NCI-H2081 (cell line): ENCODE results near the gene FSHB.
A peak's percentile ranks its signal among the peaks of the same experiment; 100 is the strongest.
"Not testable (repeated sequence)": the region's sequence is repeated elsewhere in the genome, so short reads cannot be mapped to it uniquely, and the experiment has no call there.

Experiments
- DNase-seq, 2 experiments: peaks; one replicate each; lab custom pipeline; 2025; lab: John Stamatoyannopoulos, UW

Gene FSHB

GRCh38 chr11:30230714-30231113 lies at the start of gene FSHB:
Gene FSHB (plus strand): TSS chr11:30231014. CDS start chr11:30231903, 889 bp downstream.
- DNase-seq, result no peak

DNA sequence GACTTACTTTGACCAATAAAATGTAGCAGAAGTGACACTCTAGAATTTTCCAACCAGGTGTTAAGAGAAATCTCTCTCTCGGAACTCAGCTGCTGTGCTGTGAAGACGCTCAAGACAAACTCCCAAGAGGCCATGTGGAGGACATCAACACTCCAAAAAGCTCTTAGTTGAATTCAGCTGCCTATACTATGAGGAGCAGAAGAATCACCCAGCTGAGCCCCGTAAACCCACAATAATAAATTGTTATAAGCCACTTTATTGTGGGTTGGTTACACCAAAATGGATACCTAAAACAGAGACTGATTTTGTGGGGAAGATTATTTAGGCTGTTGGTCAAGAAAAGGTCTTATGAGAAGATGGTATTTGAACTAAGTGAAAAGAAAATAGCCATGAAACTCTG lies 44.1 kb upstream of the FSHB start:
- DNase-seq, result no peak

GRCh38 chr11:30192620-30193019 lies 38.2 kb upstream of the FSHB start:
- DNase-seq, result no peak

- peak; percentile 38 to 57 for DNase-seq
Observed at GRCh38 chr11:30196400-30197206, 34.2 kb upstream of the FSHB start.

DNA sequence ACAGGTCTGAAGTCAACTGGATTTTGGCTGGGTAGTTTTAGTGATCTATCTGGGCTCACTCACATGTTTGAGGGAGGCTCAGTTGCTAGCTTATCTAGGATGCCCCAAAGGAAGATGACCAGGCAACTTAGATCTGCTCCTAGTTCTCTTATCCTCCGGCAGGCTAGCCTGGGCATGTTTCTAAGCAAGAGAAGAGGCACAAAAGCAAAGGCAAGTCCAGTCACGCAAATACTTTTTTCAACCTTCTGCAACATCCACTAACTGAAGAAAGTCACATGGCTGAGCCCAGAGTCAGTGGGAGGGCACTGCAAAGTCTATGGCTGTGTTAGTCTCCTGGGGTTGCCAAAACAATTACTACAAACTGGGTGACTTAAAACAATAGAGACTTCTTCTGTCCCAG lies 32.9 kb upstream of the FSHB start:
- no peak for DNase-seq

GRCh38 chr11:30202989-30203388 lies 27.8 kb upstream of the FSHB start:
- not testable (repeated sequence) for DNase-seq

DNA sequence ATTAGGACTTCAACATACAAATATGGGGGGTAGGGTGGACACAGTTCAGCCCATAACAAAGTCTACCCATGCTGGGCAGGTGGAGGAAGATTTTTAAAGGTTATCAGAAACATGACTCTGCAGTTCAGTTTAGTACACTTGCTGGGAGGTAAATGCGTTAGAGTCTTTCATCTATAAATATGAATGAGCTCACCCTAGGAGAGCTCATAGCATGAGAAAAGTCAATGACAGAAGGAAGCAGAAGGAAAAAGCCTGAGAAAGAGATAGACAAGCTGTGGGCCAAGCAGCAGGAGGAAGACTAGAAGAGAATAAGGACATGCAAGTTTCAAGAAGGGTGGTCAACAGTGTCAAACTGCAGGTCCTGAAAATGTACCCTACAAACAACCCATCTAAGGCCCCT lies 27.0 kb upstream of the FSHB start:
- DNase-seq, result no peak

GRCh38 chr11:30206249-30206996 lies 24.4 kb upstream of the FSHB start:
- DNase-seq, result no peak

GRCh38 chr11:30210357-30210756 lies 20.5 kb upstream of the FSHB start:
- DNase-seq, result no peak

DNA sequence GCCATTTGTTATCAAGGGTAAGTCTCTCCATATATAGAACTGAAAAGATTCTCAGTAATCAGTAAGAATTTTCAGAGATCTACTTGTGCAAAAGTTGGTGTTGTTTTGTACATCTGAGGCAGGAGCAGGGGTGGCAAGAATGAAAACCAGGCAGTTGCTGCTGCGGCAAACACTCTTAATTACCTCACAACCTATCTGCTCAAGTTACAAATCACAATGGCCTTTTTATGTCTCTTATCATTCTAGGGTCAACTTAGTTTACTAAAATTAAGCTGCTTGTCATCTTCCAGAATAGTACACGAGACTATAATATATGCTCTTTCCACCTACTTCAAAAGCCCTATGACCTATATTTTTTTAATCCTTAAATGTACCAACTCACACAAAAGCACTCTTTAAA lies 14.3 kb upstream of the FSHB start:
- no peak for DNase-seq

- DNase-seq, result no peak
Observed at GRCh38 chr11:30218278-30218677, 12.5 kb upstream of the FSHB start.

- DNase-seq, result no peak
Observed at GRCh38 chr11:30225642-30226041, 5.2 kb upstream of the FSHB start.

DNA sequence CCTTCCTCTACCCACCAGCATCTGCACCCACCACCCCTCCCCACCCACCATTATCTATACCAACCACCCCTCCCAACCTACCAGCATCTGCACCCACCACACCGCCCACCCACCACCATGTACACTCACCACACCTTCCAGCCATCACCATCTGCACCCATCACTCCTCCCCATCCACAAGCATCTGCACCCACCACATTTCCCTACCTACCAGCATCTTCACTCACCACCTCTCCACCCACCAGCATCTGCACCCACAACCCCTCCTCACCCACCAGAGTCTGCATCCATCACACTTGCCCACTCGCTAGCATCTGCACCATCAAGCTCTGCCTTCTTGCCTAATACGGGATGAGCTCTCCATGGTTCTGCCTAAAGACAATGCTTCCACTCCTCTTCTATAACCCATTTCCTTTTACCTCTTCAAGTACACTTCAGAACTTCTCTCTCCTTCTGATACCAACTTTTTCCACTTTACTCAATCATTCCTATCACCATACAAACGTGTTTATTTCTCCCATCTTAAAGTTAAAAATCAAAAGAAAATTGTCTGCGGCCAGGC lies 2.4 kb upstream of the FSHB start:
- no peak for DNase-seq

GRCh38 chr11:30239025-30239424 lies 8.2 kb downstream of the FSHB start:
- DNase-seq, result peak in 1 of 2 experiments; percentile 57

- no peak for DNase-seq
Observed at GRCh38 chr11:30244265-30244664, 13.5 kb downstream of the FSHB start.

DNA sequence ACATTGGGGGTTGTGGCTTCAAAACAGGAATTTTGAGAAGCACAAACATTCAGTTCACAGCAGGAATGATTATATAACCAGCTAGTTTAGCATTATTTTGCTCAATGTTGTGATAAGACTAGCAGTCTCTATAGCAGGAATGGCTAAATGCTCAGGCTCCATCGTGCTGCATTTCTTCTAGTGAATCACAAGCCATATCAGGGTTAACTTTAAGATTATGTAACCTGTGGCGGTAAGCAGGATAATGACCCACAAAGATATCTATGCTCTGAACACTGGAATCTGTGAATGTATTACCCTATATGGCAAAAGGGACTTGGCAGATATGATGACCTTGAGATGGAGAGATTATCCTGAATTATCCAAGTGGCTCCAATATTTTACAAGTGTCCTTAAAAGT lies 14.8 kb downstream of the FSHB start:
- no peak for DNase-seq

- DNase-seq, result peak in 1 of 2 experiments; percentile 18
Observed at GRCh38 chr11:30254307-30255298, 23.8 kb downstream of the FSHB start.

GRCh38 chr11:30255637-30256036 lies 24.8 kb downstream of the FSHB start:
- no peak for DNase-seq

DNA sequence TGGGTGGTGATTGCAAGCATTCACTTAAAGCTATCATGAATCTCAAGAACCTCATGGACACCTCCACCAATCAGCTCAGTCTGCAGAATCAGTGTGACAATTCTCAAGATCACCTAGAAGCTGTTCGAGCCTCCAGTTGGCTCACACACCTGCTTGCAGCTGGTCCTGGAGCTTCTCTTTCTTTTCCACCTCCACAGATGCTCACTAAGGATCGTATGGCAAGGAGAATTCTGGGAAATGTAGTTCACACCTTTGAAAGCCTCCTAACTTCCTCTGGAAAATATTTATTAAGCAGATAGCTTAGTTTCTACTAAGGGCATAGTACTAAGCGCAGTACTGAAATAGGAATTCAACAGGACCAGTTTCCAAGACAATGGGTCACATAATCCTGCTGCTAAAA lies 26.2 kb downstream of the FSHB start:
- no peak for DNase-seq

GRCh38 chr11:30258679-30259078 lies 27.9 kb downstream of the FSHB start:
- DNase-seq, result no peak

- no peak for DNase-seq
Observed at GRCh38 chr11:30260813-30261212, 30.0 kb downstream of the FSHB start.

DNA sequence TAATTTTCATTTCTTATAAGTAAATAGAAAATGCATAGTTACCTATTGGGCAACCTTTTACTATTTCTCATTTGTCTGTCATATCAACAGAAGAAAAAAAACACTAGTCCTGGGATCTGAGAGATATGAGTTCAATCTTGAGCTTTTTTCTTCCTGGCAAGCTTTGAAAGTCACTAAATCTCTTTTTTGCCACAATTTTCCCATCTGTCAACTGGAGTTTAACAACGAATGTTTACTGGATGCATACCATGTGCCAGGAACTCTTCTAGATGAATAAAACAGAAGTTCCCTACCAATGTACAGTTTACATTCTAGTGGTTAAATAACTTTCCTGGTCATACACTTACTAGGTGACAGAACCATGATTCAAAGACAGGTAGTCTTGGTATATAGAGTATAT lies 31.0 kb downstream of the FSHB start:
- no peak for DNase-seq
